Activated T-helper 9 cell treated with anti-CD3 and anti-CD28 coated beads, Interleukin-2, amount 50 U/mL, for 16 hours (primary cell): ENCODE results near the gene SRR.
"Not testable (repeated sequence)": the region's sequence is repeated elsewhere in the genome, so short reads cannot be mapped to it uniquely, and the experiment has no call there.

Experiments used
- DNase-seq: peaks from one replicate; pipeline ENCODE4 v3.0.0-alpha.2; 2020; ENCODE audit warnings: low read depth

Gene SRR

GRCh38 chr17:2292100-2292499, 11.7 kb upstream of the SRR start:
- no peak for DNase-seq

DNA sequence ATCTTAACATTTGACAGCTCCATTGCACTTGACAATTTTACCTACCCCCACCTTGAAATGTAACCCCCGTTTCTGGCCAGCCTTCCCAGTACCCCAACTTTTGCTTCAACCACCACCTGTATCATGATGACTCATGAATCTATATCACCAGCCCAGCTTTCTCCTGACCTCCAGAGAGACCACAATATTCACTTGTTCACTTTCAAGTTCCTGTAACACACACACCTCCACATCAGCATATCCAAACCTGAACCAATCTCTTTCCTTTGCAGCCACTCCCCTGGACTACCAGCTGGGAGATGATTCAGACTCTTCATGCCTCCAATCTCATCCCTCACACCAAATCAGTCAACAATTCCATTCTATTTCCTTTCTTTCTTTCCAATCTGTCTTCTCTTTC, 8.2 kb upstream of the SRR start:
- DNase-seq = no peak

DNA sequence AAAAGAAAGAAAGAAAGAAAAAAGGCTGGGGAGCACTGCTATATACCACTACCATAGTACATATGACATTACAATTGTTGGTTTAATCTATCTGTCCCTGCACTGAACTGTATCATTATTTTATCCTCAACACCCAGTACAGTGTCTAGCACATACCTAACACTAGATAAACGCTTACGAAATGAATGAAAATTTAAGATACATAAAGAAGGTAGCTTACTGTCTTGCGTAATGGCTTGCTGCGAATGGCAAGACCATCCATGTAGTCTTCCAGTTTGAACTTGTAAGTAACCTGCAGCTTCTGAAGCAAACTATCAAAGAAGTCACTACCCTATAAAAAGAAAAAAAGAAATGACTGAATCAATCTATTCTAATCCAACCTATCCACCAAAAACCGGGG, 6.7 kb upstream of the SRR start:
- no peak for DNase-seq

- DNase-seq = no peak
Observed at GRCh38 chr17:2299136-2299535, 4.6 kb upstream of the SRR start.

DNA sequence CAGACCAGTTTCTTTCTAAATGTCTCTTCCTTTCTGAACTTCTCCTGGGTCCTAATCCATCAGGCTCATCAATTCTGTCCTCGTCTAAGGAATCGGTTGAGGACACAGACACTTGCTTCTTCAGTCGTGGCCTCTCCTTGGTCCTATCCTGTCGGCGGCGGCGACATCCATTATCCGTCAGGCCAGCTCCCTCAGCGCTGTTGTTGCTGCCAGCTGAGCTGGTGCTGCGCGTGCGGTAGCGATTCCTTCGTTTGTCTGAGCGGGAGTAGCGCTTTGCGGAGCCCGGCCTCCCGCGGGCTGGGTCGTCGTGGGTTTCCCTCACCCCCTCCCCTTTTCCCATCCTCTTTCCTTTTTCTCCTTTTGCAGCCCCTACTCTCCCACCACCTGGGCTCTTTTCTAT, 4.0 kb upstream of the SRR start:
- DNase-seq = no peak

- peak; percentile 7 for DNase-seq
Observed at GRCh38 chr17:2302778-2303203, 959 bp upstream of the SRR start.

DNA sequence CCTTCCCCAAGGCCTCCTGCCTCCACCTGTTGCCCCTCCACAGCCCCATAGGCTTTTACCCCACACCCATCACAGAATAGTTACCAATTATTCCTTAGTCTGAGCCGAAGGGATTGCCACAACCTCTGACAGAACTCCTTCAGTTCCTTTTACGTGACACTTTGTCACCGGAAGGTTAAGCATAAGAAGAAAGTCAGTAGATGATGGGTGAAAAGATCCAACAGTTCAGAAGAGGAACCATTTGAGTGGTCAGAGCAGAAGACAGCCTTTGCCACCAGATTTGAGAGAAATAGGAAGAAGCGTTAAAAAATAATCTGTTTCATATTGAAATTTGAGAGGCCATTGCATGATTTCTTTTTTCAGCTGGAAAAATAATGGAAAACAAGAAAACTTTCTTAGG, 1.2 kb downstream of the SRR start:
- DNase-seq = no peak

DNA sequence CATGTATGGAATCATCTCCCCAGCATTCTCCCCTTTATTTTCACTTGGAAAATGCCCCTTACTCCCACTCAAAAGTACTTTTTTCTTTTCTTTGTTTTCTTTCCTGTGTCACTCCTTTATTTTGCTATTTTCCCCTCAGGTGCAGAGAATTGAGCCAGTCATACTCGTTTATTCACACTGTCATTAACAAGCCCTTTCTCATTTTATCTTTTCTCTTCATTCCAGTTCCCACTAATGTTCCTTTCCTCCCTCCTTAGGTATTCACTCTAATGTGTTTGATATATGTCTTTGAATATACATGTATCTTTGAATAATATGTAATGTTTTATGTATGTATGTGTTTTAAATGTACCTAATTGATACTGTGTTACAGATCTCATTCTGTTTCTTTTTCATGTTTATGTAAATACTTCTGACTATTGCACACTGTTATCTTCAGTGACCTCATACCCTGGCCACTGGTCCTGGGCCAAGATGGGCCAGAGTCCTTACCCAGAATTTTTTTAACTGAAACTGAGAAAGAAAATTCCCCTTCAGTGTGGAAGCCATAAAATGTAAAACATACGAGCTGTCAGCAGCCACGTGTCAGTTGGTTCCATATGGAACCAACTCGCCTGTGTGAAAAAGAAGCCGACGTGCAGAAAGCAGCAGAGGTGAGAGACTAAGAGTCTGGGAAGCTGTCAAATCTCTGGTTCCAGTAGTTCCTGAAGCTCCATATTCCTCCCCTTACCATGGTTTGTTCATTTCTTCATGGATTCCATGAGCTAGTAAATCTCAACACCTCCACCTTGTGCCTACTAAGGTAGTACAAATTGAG, 5.8 kb downstream of the SRR start:
- no peak for DNase-seq

- no peak for DNase-seq
Observed at GRCh38 chr17:2312736-2313135, 9.0 kb downstream of the SRR start.

- not testable (repeated sequence) for DNase-seq
Observed at GRCh38 chr17:2316916-2317205, 13.1 kb downstream of the SRR start.

DNA sequence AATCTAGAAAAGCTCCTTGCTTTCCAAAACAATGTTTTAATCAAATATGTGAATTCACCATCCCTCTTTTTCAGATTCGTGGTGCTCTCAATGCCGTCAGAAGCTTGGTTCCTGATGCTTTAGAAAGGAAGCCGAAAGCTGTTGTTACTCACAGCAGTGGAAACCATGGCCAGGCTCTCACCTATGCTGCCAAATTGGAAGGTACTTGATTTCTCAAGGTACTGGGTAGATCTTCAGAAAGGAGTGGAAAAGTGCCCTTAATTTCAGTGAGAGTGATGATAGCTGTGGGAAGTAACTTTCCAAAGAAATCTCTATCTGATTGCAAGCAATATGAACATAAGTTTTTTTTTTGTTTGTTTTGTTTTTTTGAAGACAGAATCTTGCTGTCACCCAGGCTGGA, 14.0 kb downstream of the SRR start:
- no peak for DNase-seq

GRCh38 chr17:2319051-2319450, 15.3 kb downstream of the SRR start:
- DNase-seq = no peak

DNA sequence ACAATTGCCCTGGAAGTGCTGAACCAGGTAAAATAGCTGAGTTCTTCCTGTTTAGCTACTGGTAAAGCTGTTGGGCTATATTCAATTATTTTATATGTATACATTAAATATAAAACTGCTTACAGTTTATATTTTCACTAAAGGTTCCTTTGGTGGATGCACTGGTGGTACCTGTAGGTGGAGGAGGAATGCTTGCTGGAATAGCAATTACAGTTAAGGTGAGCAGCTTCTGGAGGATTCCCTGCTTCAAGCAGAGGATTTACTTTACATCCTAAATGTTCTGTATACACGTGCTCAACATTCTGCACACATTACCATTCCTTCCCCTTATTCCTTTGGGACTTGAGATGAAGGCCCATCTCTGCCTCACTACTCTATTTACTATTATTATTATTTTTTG, 17.6 kb downstream of the SRR start:
- no peak for DNase-seq

DNA sequence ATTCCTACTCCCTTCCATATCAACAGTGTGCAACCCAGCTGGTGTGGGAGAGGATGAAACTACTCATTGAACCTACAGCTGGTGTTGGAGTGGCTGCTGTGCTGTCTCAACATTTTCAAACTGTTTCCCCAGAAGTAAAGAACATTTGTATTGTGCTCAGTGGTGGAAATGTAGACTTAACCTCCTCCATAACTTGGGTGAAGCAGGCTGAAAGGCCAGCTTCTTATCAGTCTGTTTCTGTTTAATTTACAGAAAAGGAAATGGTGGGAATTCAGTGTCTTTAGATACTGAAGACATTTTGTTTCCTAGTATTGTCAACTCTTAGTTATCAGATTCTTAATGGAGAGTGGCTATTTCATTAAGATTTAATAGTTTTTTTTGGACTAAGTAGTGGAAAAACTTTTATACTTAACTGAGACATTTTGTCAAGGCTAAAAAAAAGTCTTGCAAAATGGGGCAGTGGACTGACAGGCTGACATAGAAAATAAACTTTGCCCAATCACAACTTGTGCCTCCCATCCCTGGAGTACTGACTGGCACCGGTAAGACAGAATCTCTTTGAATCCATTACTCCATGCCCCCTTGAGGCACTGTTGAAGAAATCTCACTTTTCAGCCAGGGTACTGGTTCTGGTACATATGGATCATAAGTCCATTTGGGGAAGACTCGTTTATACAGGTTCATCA, 20.0 kb downstream of the SRR start:
- DNase-seq = no peak

DNA sequence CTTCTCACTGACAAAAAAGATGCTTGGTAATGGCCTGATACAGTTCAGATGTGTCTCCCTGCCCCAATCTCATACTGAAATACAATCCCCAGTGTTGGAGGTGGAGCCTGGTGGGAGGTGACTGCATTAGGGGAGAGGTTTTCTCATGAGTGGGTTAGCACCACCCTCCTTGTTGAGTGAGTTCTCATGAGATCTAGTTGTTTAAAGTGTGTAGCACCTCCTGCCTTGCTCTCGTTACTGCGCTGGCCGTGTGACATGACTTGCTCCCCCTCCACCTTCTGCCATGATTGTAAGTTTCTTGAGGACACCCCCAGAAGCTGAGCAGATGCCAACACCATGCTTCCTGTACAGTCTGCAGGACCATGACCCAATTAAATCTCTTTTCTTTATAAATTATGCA, 27.6 kb downstream of the SRR start:
- DNase-seq = no peak

- DNase-seq = no peak
Observed at GRCh38 chr17:2335726-2336214, 32.0 kb downstream of the SRR start.

DNA sequence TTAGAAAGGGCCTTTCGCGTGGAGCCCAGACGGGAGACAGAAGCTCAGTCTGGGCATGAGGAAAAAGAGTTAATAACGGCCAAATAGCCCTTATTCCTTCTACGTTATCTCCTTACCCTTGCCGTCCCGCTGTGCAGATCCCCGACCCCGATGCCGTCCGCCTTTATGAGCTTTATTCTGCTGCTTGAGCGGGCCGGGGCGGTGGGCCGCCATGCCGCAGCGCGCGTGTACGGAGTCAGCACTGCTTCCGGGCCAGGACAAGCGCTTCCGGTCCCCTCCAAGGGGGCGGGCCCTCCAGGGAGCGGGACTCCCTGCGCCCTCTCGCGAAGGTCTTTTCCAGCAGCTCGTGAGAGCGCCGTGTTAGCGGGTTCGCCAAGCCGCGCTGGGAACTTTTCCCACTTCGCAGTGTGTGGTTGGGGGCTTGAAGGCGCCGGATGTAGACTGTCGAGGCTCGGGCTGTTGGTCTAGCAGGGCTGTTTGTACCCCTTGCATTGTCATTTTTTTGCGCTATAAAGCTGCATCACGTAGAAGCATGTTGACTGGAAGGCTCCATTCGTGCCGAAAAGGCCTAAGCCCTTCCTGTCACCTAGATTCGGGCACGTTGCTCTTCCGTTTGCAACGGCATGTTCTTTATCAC, 32.6 kb downstream of the SRR start, which contains the start of gene TSR1:
TSS of gene TSR1 (minus strand) at position 243 of the 637 bp plus-strand sequence. CDS start at position 213, 30 bp downstream.
- peak; percentile 88 for DNase-seq

GRCh38 chr17:2336852-2337543, 33.2 kb downstream of the SRR start, which contains the start of gene SGSM2:
TSS of gene SGSM2 (plus strand) at chr17:2337501. CDS start at chr17:2337689, 188 bp downstream.
- peak; percentile 57 for DNase-seq

DNA sequence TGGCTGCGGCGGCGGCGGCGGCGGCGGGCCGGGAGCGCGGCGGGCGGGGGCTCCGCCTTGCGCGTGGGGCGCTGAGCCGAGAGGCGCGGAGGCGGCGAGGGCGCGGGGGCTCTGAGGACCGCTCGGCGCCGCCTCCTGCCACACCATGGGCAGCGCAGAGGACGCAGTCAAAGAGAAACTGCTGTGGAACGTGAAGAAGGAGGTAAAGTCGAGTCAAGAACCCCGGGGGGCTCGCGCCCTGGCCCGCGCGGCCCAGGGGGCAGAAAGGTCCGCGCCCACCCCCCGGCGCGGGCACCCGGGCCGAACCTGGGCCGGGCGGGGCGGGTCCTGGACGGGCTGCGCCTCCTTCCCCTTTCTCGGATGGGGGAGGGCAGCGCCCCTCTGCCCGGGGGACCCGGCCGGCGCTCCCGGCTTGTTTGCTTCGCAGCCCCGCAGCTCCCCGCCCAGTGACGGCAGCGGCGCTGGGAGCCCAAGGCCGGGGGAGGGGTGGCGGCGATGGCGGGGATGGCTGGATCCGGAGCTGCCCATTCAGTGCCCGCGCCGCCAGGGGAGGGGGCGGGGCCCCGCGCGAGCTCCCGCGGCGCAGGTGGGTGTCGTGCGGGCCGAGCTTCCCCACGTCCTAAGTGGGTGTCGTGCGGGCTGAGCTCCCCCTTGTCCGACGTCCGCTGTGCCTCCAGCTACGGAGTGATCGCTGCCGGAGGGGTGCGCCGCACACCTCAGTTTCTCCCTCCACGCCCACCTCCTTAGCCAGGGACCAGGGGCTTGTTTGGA, 34.0 kb downstream of the SRR start:
- DNase-seq = peak; percentile 42

DNA sequence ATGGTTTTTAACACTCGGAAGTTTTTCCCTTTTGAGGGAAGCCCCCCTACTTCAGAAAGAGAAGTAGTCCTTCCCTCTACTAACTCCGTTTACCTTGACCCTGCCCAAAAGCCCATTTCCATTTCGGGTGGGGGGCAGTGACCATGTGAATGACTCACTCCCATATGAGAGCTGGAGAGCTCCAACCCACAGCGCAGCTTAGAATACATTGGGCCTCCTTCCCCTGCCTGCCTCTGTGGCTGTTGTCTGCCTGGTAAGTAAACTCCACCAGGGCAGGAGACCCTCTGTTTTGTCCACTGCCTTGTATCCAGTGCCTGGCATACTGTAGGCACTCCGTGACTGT, 34.5 kb downstream of the SRR start:
- DNase-seq = no peak

- DNase-seq = peak; percentile 12
Observed at GRCh38 chr17:2343421-2343820, 39.7 kb downstream of the SRR start.

DNA sequence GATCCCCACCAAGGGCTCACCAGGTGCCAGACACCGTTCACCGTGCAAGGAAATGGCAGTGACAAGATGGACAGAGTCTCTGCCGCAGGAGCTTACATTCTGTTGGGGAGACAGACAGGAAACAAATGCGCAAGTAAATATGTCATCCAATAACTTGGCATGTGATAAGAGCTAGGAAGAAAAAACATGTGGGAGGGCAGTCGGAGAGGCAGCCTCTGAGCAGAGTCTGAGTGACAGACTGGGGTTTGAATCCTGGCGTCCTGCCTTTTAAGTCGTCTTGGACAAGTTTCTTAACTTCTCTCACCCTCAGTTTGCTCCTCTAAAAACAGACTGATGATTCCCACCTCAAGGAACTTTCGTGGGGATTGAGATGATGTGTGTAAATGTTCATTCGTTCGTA, 40.8 kb downstream of the SRR start:
- DNase-seq = no peak
